LNCaP clone FGC (cell line): ENCODE measurements around the gene SORL1.
A peak's percentile ranks its signal among the peaks of the same experiment; 100 is the strongest.

Experiments
- DNase-seq: peaks from one replicate; pipeline ENCODE4 v3.0.0-alpha.2; 2011; ENCODE audit warnings: low read depth
- H3K4me3 ChIP-seq: 2 replicates; pipeline ENCODE4 v1.5.1; 2011; ENCODE audit warnings: mild to moderate bottlenecking, low read depth, low read length, control low read depth
- CTCF ChIP-seq: IDR thresholded peaks from 2 replicates; pipeline ENCODE4 v1.5.1; 2012; ENCODE audit warnings: mild to moderate bottlenecking; ENCODE audit not compliant: control insufficient read depth, insufficient read depth; ENCODE audit errors: extremely low read depth

Gene SORL1

GRCh38 chr11:121451178-121451985 is 732 bp upstream of the SORL1 start:
- no peak for DNase-seq
- no peak for TF ChIP-seq CTCF
- peak overlapping the region; percentile 75 for H3K4me3 ChIP-seq

GRCh38 chr11:121452609-121453150 is 566 bp downstream of the SORL1 start, which contains the start of gene SORL1-AS1:
Gene SORL1-AS1 (minus strand): TSS chr11:121452967.
- DNase-seq, result no peak
- TF ChIP-seq CTCF, result no peak
- H3K4me3 ChIP-seq, result peak within 1 kb of the TSS; percentile 75

- no peak overlapping the region for H3K4me3 ChIP-seq
- no peak for DNase-seq
- TF ChIP-seq CTCF, result no peak
Observed at GRCh38 chr11:121453589-121454299, 1.6 kb downstream of the SORL1 start.

GRCh38 chr11:121455115-121455514 is 3.0 kb downstream of the SORL1 start:
- TF ChIP-seq CTCF, result no peak
- DNase-seq, result no peak
- no peak overlapping the region for H3K4me3 ChIP-seq

- no peak for DNase-seq
- no peak overlapping the region for H3K4me3 ChIP-seq
- TF ChIP-seq CTCF, result no peak
Observed at GRCh38 chr11:121456151-121456550, 4.0 kb downstream of the SORL1 start.

- DNase-seq, result no peak
- no peak for TF ChIP-seq CTCF
- no peak overlapping the region for H3K4me3 ChIP-seq
Observed at GRCh38 chr11:121456816-121457431, 4.8 kb downstream of the SORL1 start.
